GM23338 (cell line): ENCODE data around the gene GLRA1. TPM values are rescaled to one million over a fixed set of nuclear protein-coding genes. Genes with fewer than 3 reads are reported as not detected.

ENCODE experiments used
- ATAC-seq: fragments of 200-7000 bp; cut with Tn5 transposase; 3 replicates; pipeline ENCODE4 v1.9.1; 2020
- DNase-seq: peaks from one replicate; pipeline ENCODE4 v3.0.0-alpha.2; 2015; ENCODE audit warnings: low spot score
- H2AFZ ChIP-seq: fragments of 200-600 bp; sonication (generic); 2 replicates; pipeline ENCODE4 v1.8.0; 2016; ENCODE audit warnings: antibody characterized with exemption, mild to moderate bottlenecking, moderate library complexity
- H3F3A ChIP-seq: fragments of 200-600 bp; sonication (generic); replicated peaks from 2 replicates; pipeline ENCODE4 v1.8.0; 2017; ENCODE audit warnings: antibody characterized with exemption, mixed run types, low read depth
- H3K27ac ChIP-seq: fragments of 200-600 bp; sonication (generic); 2 replicates; pipeline ENCODE4 v1.6.1; 2016; ENCODE audit warnings: low read depth
- H3K27me3 ChIP-seq: fragments of 200-600 bp; sonication (generic); 2 replicates; pipeline ENCODE4 v1.8.0; 2016; ENCODE audit warnings: mild to moderate bottlenecking, mixed run types, moderate library complexity; ENCODE audit not compliant: insufficient read depth
- H3K36me3 ChIP-seq: fragments of 200-600 bp; sonication (generic); 2 replicates; pipeline ENCODE4 v1.8.0; 2016; ENCODE audit warnings: mild to moderate bottlenecking; ENCODE audit not compliant: insufficient read depth
- H3K4me1 ChIP-seq: fragments of 200-600 bp; sonication (generic); 2 replicates; pipeline ENCODE4 v1.8.0; 2016; ENCODE audit warnings: mild to moderate bottlenecking, moderate library complexity; ENCODE audit not compliant: insufficient read depth
- H3K4me2 ChIP-seq: fragments of 200-600 bp; sonication (generic); 2 replicates; pipeline ENCODE4 v1.7.1; 2017; ENCODE audit warnings: mixed run types
- H3K4me3 ChIP-seq: fragments of 200-600 bp; sonication (generic); 2 replicates; pipeline ENCODE4 v1.6.1; 2016; ENCODE audit warnings: mixed run types
- H3K79me2 ChIP-seq: fragments of 200-600 bp; sonication (generic); replicated peaks from 2 replicates; pipeline ENCODE4 v1.8.0; 2017; ENCODE audit warnings: mild to moderate bottlenecking; ENCODE audit not compliant: insufficient read depth
- H3K9me2 ChIP-seq: fragments of 200-600 bp; sonication (generic); 2 replicates; pipeline ENCODE4 v1.8.0; 2017; ENCODE audit not compliant: insufficient read depth
- H4K20me1 ChIP-seq: fragments of 200-600 bp; sonication (generic); replicated peaks from 2 replicates; pipeline ENCODE4 v1.8.0; 2017; ENCODE audit warnings: mild to moderate bottlenecking; ENCODE audit not compliant: insufficient read depth
- H3K27ac Mint-ChIP-seq: 2 replicates; pipeline ENCODE4 v1.8.0; 2020; ENCODE audit warnings: inconsistent platforms, mild to moderate bottlenecking, moderate library complexity, mixed read lengths
- H3K27me3 Mint-ChIP-seq: 3 replicates; pipeline ENCODE4 v1.8.0; 2022; ENCODE audit warnings: low read depth, mild to moderate bottlenecking, moderate library complexity, mixed read lengths, inconsistent platforms; ENCODE audit not compliant: insufficient read depth, poor library complexity
- H3K36me3 Mint-ChIP-seq: 3 replicates; pipeline ENCODE4 v1.8.0; 2021; ENCODE audit warnings: low read depth, mild to moderate bottlenecking, inconsistent platforms, moderate library complexity, mixed read lengths
- H3K4me1 Mint-ChIP-seq: 3 replicates; pipeline ENCODE4 v1.8.0; 2020; ENCODE audit warnings: mild to moderate bottlenecking, inconsistent platforms, mixed read lengths
- H3K4me3 Mint-ChIP-seq: 3 replicates; pipeline ENCODE4 v1.8.0; 2021; ENCODE audit warnings: moderate library complexity, mild to moderate bottlenecking, inconsistent platforms, mixed read lengths
- H3K9me3 Mint-ChIP-seq: 3 replicates; pipeline ENCODE4 v1.8.0; 2020; ENCODE audit warnings: moderate library complexity, mild to moderate bottlenecking, inconsistent platforms, mixed read lengths
- CTCF ChIP-seq, 2 experiments: fragments of 200-600 bp in 1 of 2; sonication (generic) in 1 of 2; conservative IDR thresholded peaks; 2 replicates each; pipeline versions ENCODE4 v1.5.1 to v1.6.1; 2016 to 2017; ENCODE audit warnings: antibody characterized with exemption in 2 of 2, low read depth in 2 of 2, mild to moderate bottlenecking in 2 of 2, moderate library complexity in 1 of 2
- JUNB ChIP-seq: IDR thresholded peaks from one replicate; pipeline ENCODE4 v1.6.1; 2016; ENCODE audit warnings: antibody characterized with exemption; ENCODE audit not compliant: unreplicated experiment
- NANOG ChIP-seq: IDR thresholded peaks from 2 replicates; pipeline ENCODE4 v1.6.1; 2016; ENCODE audit warnings: antibody characterized with exemption, borderline replicate concordance
- POLR2AphosphoS5 ChIP-seq: IDR thresholded peaks from 2 replicates; pipeline ENCODE4 v1.6.1; 2016; ENCODE audit warnings: antibody characterized with exemption, low read depth
- STAT1 ChIP-seq: IDR thresholded peaks from one replicate; pipeline ENCODE4 v1.6.1; 2016; ENCODE audit warnings: antibody characterized with exemption; ENCODE audit not compliant: unreplicated experiment
- ZNF114 ChIP-seq: fragments of 250-450 bp; sonication (Bioruptor Pico); IDR thresholded peaks from 2 replicates; pipeline ENCODE4 v1.5.0; 2020; ENCODE audit warnings: mild to moderate bottlenecking, moderate library complexity
- ZNF331 ChIP-seq: fragments of 250-450 bp; sonication (Bioruptor Pico); IDR thresholded peaks from 2 replicates; pipeline ENCODE4 v1.5.0; 2020; ENCODE audit warnings: low read depth, mild to moderate bottlenecking, moderate library complexity
- ZNF462 ChIP-seq: fragments of 250-450 bp; sonication (Bioruptor Pico); IDR thresholded peaks from 2 replicates; pipeline ENCODE4 v1.5.0; 2020; ENCODE audit warnings: mild to moderate bottlenecking, moderate library complexity
- polyA plus RNA-seq: library from polyadenylated mRNA; unstranded; fragments of >200 nt; fragmentation: Nextera tagmentation; extraction: Ambion mirVana; gene quantifications from 2 replicates; pipeline ENCODE4 v1.2.1, GENCODE V29; 2016
- total RNA-seq: library from RNA; depleted of rRNA; stranded (reverse); fragments of >200 nt; shearing (Covaris generic); gene quantifications from 2 replicates; pipeline ENCODE4 v1.2.3, GENCODE V29; 2014
- TF ChIP-seq, protein P1 (sequence below): IDR thresholded peaks from 2 replicates; pipeline ENCODE4 v1.6.1; 2016; ENCODE audit warnings: antibody characterized with exemption

The GLRA1 gene
- total and polyA plus RNA-seq, 2 experiments from 2014 or later, result not detected

GRCh38 chr5:151897020-151897552, 27.6 kb downstream of the GLRA1 start (continued):
- no peak for TF ChIP-seq ZNF462 (CRISPR knock-in tag)
- TF ChIP-seq ZNF114 (CRISPR knock-in tag), result no peak
- TF ChIP-seq NANOG, result no peak
- TF ChIP-seq, protein P1, sequence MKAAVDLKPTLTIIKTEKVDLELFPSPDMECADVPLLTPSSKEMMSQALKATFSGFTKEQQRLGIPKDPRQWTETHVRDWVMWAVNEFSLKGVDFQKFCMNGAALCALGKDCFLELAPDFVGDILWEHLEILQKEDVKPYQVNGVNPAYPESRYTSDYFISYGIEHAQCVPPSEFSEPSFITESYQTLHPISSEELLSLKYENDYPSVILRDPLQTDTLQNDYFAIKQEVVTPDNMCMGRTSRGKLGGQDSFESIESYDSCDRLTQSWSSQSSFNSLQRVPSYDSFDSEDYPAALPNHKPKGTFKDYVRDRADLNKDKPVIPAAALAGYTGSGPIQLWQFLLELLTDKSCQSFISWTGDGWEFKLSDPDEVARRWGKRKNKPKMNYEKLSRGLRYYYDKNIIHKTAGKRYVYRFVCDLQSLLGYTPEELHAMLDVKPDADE, result no peak
- no peak for TF ChIP-seq ZNF331 (CRISPR knock-in tag)
- no peak for TF ChIP-seq STAT1

GRCh38 chr5:151896031-151896691, 28.5 kb downstream of the GLRA1 start:
- TF ChIP-seq CTCF (conservative IDR thresholded peaks at IDR 0.05; ENCODE audit: low read depth in 2 of 2) (no peak), POLR2AphosphoS5 (no peak), JUNB (no peak), NANOG (no peak), STAT1 (no peak)
- TF ChIP-seq, protein P1, result no peak

More at GRCh38 chr5:151896031-151896691, 28.5 kb downstream of the GLRA1 start:
- H3K27me3 Mint-ChIP-seq, result peaks cover 39% of the 10 kb centered on the region
- DNase-seq (peak; percentile 58), ATAC-seq (peak; percentile 75)
- Histone ChIP-seq H3K27me3 (peaks cover 51% of the 10 kb centered on the region), H3K9me2 (no peaks in the 10 kb centered on the region), H3K36me3 (no peaks in the 10 kb centered on the region), H3K4me2 (no peak overlapping the region), H3F3A (no peaks in the 10 kb centered on the region), H4K20me1 (peaks cover 10% of the 10 kb centered on the region; the same call in 1 of the 2 replicates), H3K4me3 (no peak overlapping the region), H3K27ac (no peak overlapping the region), H3K79me2 (no peaks in the 10 kb centered on the region), H3K4me1 (peaks cover 4% of the 10 kb centered on the region; the same call in 1 of the 2 replicates), H2AFZ (no peak overlapping the region)
- no peak overlapping the region for H3K27ac Mint-ChIP-seq
- H3K9me3 Mint-ChIP-seq, result no peaks in the 10 kb centered on the region
- peaks cover 8% of the 10 kb centered on the region; the same call in 2 of the 3 replicates for H3K4me1 Mint-ChIP-seq
- no peaks in the 10 kb centered on the region for H3K36me3 Mint-ChIP-seq
- no peak overlapping the region for H3K4me3 Mint-ChIP-seq
